ENCODE measurements around the gene CMTM8. TPM values are rescaled to one million over a fixed set of nuclear protein-coding genes. Genes with fewer than 3 reads are reported as not detected.

CMTM8 gene
- total RNA-seq, 5 donors from 2014 or later (not counting 1 experiment from before 2014, with no cell fraction given) = 5.2 to 12.2 (median 10.3) TPM

DNA sequence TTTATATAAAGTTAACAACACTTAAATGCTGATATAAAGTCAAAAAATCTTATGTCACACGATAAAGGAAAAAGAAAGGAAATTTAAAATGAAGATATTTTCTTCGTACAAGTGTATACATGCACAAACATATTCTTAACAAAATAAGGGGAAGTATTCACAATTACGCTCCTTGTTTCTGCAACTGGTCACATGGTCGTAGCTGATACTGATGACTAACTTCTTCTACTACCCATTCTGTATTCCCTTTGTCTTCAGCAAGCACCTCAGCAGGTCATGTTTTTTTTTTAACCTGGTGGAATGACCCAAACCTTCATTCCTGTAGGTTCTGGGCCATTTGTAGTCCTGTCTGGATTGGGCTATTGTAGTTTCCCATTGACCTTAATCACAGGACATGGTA, 30.0 kb upstream of the CMTM8 start:
- H3K9me3 ChIP-seq = no peaks in the 10 kb centered on the region
- no peaks in the 10 kb centered on the region for H3K36me3 ChIP-seq (ENCODE audit: control insufficient read depth in 2 of 2, extremely low read depth in 1 of 2, insufficient read depth in 1 of 2, low read length in 1 of 2)
- no peaks in the 10 kb centered on the region for H3K27me3 ChIP-seq (replicated peaks in 1 of 2; ENCODE audit: control insufficient read depth in 2 of 2, extremely low read depth in 1 of 2, insufficient read depth in 2 of 2, low read length in 1 of 2)
- no peak overlapping the region for H3K27ac Mint-ChIP-seq
- CTCF ChIA-PET = no interaction called here
- no peak overlapping the region for H3K4me3 ChIP-seq (ENCODE audit: control insufficient read depth in 1 of 2, extremely low read depth in 1 of 2, low read length in 1 of 2)
- H3K4me1 Mint-ChIP-seq = peaks cover 0 to 5% (median 0%) of the 10 kb centered on the region in 3 donors
- no peaks in the 10 kb centered on the region for H3K9me3 Mint-ChIP-seq
- no peak overlapping the region for H3K27ac ChIP-seq (ENCODE audit: low read length)
- no peaks in the 10 kb centered on the region for H3K36me3 Mint-ChIP-seq
- ATAC-seq (replicated peaks in 1 of 4) = no peak
- POLR2A ChIA-PET = no interaction called here
- H3K4me1 ChIP-seq (ENCODE audit: control insufficient read depth in 1 of 2, extremely low read depth in 1 of 2, insufficient read depth in 2 of 2, low read length in 2 of 2) = no peaks in the 10 kb centered on the region
- H3K27me3 Mint-ChIP-seq = no peaks in the 10 kb centered on the region
- no peak overlapping the region for H3K4me3 Mint-ChIP-seq
- 72% methylated on average over 2 of the region's 4 CpGs for WGBS (ENCODE audit: insufficient coverage)
- no peak for DNase-seq

DNA sequence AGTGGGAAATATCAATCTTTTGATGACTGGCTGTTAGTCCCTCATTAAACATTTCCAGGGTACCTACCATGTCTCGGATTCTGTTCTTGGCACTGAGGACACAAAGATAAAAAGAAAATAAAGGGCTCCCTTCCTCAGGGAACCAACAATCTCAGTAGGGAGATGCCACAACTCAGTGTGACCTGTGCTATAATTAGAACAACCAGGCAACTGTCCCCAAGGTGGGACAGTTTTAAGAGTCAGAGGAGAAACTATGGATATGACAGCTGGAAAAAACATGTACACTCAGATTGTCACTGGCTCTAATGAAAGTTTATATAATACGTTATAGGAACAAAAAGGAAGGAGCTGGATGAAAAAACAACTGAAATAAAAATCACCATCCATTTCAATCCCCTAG, 23.3 kb upstream of the CMTM8 start:
- Mint-ChIP-seq H3K4me1 (no peaks in the 10 kb centered on the region), H3K9me3 (peaks cover 5 to 12% (median 9%) of the 10 kb centered on the region in 3 donors), H3K36me3 (no peaks in the 10 kb centered on the region), H3K27ac (no peak overlapping the region), H3K27me3 (peaks cover 9 to 11% of the 10 kb centered on the region in 2 donors), H3K4me3 (no peak overlapping the region)
- Histone ChIP-seq H3K4me1 (ENCODE audit: control insufficient read depth in 1 of 2, extremely low read depth in 1 of 2, insufficient read depth in 2 of 2, low read length in 2 of 2) (no peaks in the 10 kb centered on the region), H3K27ac (ENCODE audit: low read length) (no peak overlapping the region), H3K27me3 (replicated peaks in 1 of 2; ENCODE audit: control insufficient read depth in 2 of 2, extremely low read depth in 1 of 2, insufficient read depth in 2 of 2, low read length in 1 of 2) (peaks cover 0 to 10% of the 10 kb centered on the region in 2 experiments), H3K4me3 (ENCODE audit: control insufficient read depth in 1 of 2, extremely low read depth in 1 of 2, low read length in 1 of 2) (no peak overlapping the region), H3K36me3 (ENCODE audit: control insufficient read depth in 2 of 2, extremely low read depth in 1 of 2, insufficient read depth in 1 of 2, low read length in 1 of 2) (no peaks in the 10 kb centered on the region), H3K9me3 (no peaks in the 10 kb centered on the region)
- no CpG with 5 or more reads among the region's 2 CpGs for WGBS (ENCODE audit: insufficient coverage)
- ChIA-PET CTCF (interaction anchor here (0.5 to 0.8 kb wide), 2 partner anchors 25 to 39 kb away, joined by 3 read pairs; no protein-coding TSS in a partner anchor), POLR2A (no interaction called here)
- no peak for DNase-seq
- ATAC-seq (replicated peaks in 1 of 4) = no peak

DNA sequence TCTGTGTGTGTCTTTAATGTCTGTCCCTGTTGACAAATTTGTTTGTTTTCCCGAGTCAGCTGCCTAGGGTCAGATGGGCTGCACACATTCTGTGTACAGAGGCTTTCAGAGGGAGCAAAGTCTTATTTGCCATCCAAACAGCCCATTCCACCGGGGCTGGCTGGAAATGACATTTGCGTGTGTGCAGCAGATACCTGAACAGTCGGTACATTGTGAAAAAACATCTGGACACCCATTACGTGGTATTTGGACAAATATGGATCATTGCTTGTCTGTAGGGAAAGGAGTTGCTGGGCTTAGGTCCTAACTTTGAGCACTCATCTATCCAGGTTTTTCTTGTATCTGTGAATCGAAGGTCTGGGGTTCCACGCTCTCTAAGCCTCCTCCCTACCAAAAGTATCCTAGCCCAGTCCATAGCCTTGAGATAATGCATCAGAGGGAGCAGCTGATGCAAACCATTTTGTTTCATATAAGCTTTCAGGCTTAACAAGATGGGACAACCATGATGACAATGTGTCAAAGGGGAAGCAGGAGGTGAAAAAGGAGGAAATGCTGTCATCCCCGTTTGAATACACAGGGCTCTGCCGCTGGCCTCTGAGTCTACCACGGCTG, 22.2 kb upstream of the CMTM8 start:
- no peaks in the 10 kb centered on the region for H3K4me1 ChIP-seq (ENCODE audit: control insufficient read depth in 1 of 2, extremely low read depth in 1 of 2, insufficient read depth in 2 of 2, low read length in 2 of 2)
- H3K9me3 ChIP-seq = no peaks in the 10 kb centered on the region
- Mint-ChIP-seq H3K36me3 (no peaks in the 10 kb centered on the region), H3K27ac (no peak overlapping the region), H3K4me3 (no peak overlapping the region), H3K27me3 (peaks cover 9 to 11% of the 10 kb centered on the region in 2 donors), H3K4me1 (no peaks in the 10 kb centered on the region), H3K9me3 (peaks cover 9 to 12% (median 10%) of the 10 kb centered on the region in 3 donors)
- no peak overlapping the region for H3K4me3 ChIP-seq (ENCODE audit: control insufficient read depth in 1 of 2, extremely low read depth in 1 of 2, low read length in 1 of 2)
- 70% methylated on average over 4 of the region's 10 CpGs for WGBS (ENCODE audit: insufficient coverage)
- H3K27me3 ChIP-seq (replicated peaks in 1 of 2; ENCODE audit: control insufficient read depth in 2 of 2, extremely low read depth in 1 of 2, insufficient read depth in 2 of 2, low read length in 1 of 2) = peaks cover 0 to 10% of the 10 kb centered on the region in 2 experiments
- ATAC-seq (replicated peaks in 1 of 4) = no peak
- CTCF ChIA-PET = no interaction called here
- DNase-seq = no peak
- POLR2A ChIA-PET = no interaction called here
- no peak overlapping the region for H3K27ac ChIP-seq (ENCODE audit: low read length)
- no peaks in the 10 kb centered on the region for H3K36me3 ChIP-seq (ENCODE audit: control insufficient read depth in 2 of 2, extremely low read depth in 1 of 2, insufficient read depth in 1 of 2, low read length in 1 of 2)

DNA sequence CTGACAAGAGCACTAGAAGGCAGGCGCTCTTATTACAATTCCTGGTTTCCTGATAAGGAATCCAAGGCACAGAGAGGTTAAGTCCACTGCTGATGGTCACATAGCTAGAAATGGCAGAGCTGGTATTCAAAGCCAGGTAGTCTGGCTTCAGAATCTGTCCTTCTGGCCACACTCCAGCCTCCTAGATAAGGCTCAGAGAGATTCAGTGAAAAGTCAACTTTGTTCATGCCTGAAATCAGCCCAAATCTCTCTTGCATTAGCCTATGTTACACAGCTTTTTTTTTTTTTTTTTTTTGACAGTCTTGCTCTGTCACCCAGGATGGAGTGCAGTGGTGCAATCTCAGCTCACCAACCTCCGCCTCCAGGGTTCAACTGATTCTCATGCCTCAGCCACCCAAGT, 21.1 kb upstream of the CMTM8 start:
- ChIA-PET POLR2A (no interaction called here), CTCF (interaction anchor here in 1 of 2 donors (0.6 kb wide), 1 partner anchor 119 kb away, joined by 4 read pairs; no protein-coding TSS in a partner anchor)
- Histone ChIP-seq H3K4me1 (ENCODE audit: control insufficient read depth in 1 of 2, extremely low read depth in 1 of 2, insufficient read depth in 2 of 2, low read length in 2 of 2) (no peaks in the 10 kb centered on the region), H3K27ac (ENCODE audit: low read length) (no peak overlapping the region), H3K9me3 (no peaks in the 10 kb centered on the region), H3K27me3 (replicated peaks in 1 of 2; ENCODE audit: control insufficient read depth in 2 of 2, extremely low read depth in 1 of 2, insufficient read depth in 2 of 2, low read length in 1 of 2) (peaks cover 0 to 10% of the 10 kb centered on the region in 2 experiments), H3K4me3 (ENCODE audit: control insufficient read depth in 1 of 2, extremely low read depth in 1 of 2, low read length in 1 of 2) (no peak overlapping the region), H3K36me3 (ENCODE audit: control insufficient read depth in 2 of 2, extremely low read depth in 1 of 2, insufficient read depth in 1 of 2, low read length in 1 of 2) (no peaks in the 10 kb centered on the region)
- 86% methylated on average over 1 of the region's 2 CpGs for WGBS (ENCODE audit: insufficient coverage)
- Mint-ChIP-seq H3K4me1 (peaks cover 0 to 4% (median 0%) of the 10 kb centered on the region in 3 donors), H3K36me3 (no peaks in the 10 kb centered on the region), H3K27me3 (peaks cover 9 to 11% of the 10 kb centered on the region in 2 donors), H3K4me3 (no peak overlapping the region), H3K27ac (no peak overlapping the region), H3K9me3 (peaks cover 9 to 12% (median 10%) of the 10 kb centered on the region in 3 donors)
- no peak for ATAC-seq (replicated peaks in 1 of 4)
- no peak for DNase-seq

DNA sequence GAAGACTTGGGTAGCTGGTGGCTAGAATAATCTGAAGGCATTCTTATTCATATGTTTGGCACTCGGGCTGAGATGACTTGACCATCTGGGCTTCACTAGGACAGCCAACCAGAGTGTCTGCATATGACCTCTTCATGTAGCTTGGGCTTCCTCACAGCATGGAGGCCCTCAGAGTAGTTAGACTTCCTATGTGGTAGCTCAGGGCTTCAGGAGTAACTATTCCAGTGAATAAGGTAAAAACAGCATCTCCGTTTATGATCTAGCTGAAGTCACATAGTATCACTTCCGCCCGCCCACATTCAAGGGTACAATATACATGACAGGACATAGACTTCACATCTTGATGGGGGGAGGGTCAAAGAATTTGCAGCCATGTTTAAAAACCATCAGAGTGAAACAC, 18.9 kb upstream of the CMTM8 start:
- Histone ChIP-seq H3K4me3 (ENCODE audit: control insufficient read depth in 1 of 2, extremely low read depth in 1 of 2, low read length in 1 of 2) (no peak overlapping the region), H3K27me3 (replicated peaks in 1 of 2; ENCODE audit: control insufficient read depth in 2 of 2, extremely low read depth in 1 of 2, insufficient read depth in 2 of 2, low read length in 1 of 2) (peaks cover 0 to 7% of the 10 kb centered on the region in 2 experiments), H3K9me3 (no peaks in the 10 kb centered on the region), H3K27ac (ENCODE audit: low read length) (no peak overlapping the region), H3K36me3 (ENCODE audit: control insufficient read depth in 2 of 2, extremely low read depth in 1 of 2, insufficient read depth in 1 of 2, low read length in 1 of 2) (no peaks in the 10 kb centered on the region), H3K4me1 (ENCODE audit: control insufficient read depth in 1 of 2, extremely low read depth in 1 of 2, insufficient read depth in 2 of 2, low read length in 2 of 2) (no peaks in the 10 kb centered on the region)
- Mint-ChIP-seq H3K27me3 (peaks cover 9 to 11% of the 10 kb centered on the region in 2 donors), H3K36me3 (no peaks in the 10 kb centered on the region), H3K9me3 (peaks cover 9 to 12% (median 10%) of the 10 kb centered on the region in 3 donors), H3K4me3 (no peak overlapping the region), H3K4me1 (peaks cover 0 to 5% (median 0%) of the 10 kb centered on the region in 3 donors), H3K27ac (no peak overlapping the region)
- 45% methylated on average over 1 of the region's 4 CpGs for WGBS (ENCODE audit: insufficient coverage)
- DNase-seq (no peak), ATAC-seq (replicated peaks in 1 of 4) (no peak)
- CTCF ChIA-PET = interaction anchor here in 1 of 2 donors (0.5 kb wide), 1 partner anchor 256 kb away, joined by 4 read pairs; no protein-coding TSS in a partner anchor
- POLR2A ChIA-PET = no interaction called here

DNA sequence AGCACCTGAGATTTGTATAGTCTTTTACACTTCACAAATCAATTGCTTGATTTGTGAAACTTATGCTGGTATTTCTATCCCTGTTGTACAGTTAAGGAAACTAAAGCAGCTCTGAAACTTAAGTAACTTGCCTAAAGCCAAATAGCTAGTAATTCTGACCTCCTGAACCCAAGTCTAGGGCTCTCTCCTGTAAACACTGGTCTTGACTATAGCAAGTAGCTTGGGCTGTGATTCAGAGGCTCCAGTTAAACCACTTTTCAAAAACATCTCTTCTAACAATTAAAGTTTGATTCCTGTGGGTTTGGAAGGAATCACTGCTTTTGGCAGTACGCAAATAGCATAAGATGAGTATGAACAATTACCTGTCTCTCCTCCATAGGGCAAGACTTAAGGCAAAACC, 18.5 kb upstream of the CMTM8 start:
- no peaks in the 10 kb centered on the region for H3K36me3 Mint-ChIP-seq
- peaks cover 9 to 12% (median 10%) of the 10 kb centered on the region in 3 donors for H3K9me3 Mint-ChIP-seq
- H3K27ac ChIP-seq (ENCODE audit: low read length) = no peak overlapping the region
- DNase-seq (no peak), ATAC-seq (replicated peaks in 1 of 4) (no peak)
- WGBS (ENCODE audit: insufficient coverage) = no CpG with 5 or more reads among the region's 1 CpG
- H3K4me3 Mint-ChIP-seq = no peak overlapping the region
- CTCF ChIA-PET = interaction anchor here (0.5 to 1.1 kb wide), 2 partner anchors 77 to 255 kb away, joined by 3 to 4 read pairs; no protein-coding TSS in a partner anchor
- H3K4me1 Mint-ChIP-seq = peaks cover 0 to 5% (median 0%) of the 10 kb centered on the region in 3 donors
- H3K27me3 Mint-ChIP-seq = peaks cover 9 to 11% of the 10 kb centered on the region in 2 donors
- H3K36me3 ChIP-seq (ENCODE audit: control insufficient read depth in 2 of 2, extremely low read depth in 1 of 2, insufficient read depth in 1 of 2, low read length in 1 of 2) = no peaks in the 10 kb centered on the region
- H3K27me3 ChIP-seq (replicated peaks in 1 of 2; ENCODE audit: control insufficient read depth in 2 of 2, extremely low read depth in 1 of 2, insufficient read depth in 2 of 2, low read length in 1 of 2) = peaks cover 0 to 7% of the 10 kb centered on the region in 2 experiments
- no peak overlapping the region for H3K27ac Mint-ChIP-seq
- POLR2A ChIA-PET = no interaction called here
- no peaks in the 10 kb centered on the region for H3K4me1 ChIP-seq (ENCODE audit: control insufficient read depth in 1 of 2, extremely low read depth in 1 of 2, insufficient read depth in 2 of 2, low read length in 2 of 2)
- no peak overlapping the region for H3K4me3 ChIP-seq (ENCODE audit: control insufficient read depth in 1 of 2, extremely low read depth in 1 of 2, low read length in 1 of 2)
- no peaks in the 10 kb centered on the region for H3K9me3 ChIP-seq
